NCI-H2196 treated with DMSO at 0.1 percent for 48 hours (cell line): ENCODE measurements around the gene SRRM2.

ENCODE experiments used
- DNase-seq: peaks from one replicate; lab custom pipeline; 2025; ENCODE audit not compliant: unreplicated experiment; lab: John Stamatoyannopoulos, UW

The SRRM2 gene

GRCh38 chr16:2818272-2818876 lies 65.9 kb downstream of the SRRM2 start:
- no peak for DNase-seq

- no peak for DNase-seq
Measured at GRCh38 chr16:2819179-2819938, 66.9 kb downstream of the SRRM2 start.

DNA sequence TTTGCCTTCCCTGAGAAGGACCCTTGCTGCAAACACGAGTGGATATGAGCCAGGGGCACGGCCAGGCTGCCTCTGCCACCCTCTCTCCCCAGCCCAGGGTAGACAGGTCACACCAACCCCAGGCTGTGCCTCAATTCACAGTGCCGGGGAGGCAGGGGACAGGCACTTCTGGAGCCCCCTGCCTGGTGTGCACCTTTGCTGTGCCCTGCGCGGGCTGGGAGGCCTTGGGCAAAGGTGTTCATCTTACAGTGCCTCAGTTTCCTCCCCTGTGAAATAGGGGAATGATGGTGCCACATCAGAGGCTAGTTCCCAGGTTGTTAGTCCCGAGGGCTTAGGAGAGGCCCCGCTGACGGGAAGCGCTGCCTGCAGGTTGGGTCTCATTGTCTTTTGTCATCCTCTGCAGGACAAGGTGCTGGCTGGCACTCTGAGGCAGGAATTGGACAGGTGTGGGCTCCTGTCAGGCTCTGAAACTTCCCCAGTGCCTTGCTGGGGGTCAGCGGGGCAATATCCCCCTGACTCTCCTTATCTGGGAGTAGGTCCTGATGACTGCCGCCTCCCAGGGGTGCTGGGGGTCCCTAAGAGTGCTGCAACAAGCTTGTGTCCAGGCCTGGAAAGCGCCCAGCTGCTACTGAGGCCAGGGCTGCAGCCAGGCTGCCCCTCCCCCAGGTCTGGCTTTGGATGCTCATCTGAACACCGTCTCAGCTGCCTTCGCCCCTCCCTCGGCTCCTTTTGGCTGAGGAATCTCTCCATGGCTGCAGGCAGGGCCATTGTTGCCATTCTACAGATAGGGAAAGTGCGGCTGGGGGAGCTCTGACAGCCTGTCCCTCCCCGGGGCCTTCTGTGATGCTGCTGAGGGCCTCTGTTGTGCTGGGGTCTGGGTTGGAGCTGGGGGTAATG lies 67.7 kb downstream of the SRRM2 start:
- DNase-seq = no peak
